GM06990 (cell line): ENCODE data around the gene MAML3.

Experiments used
- DNase-seq: peaks from one replicate; pipeline ENCODE4 v3.0.0-alpha.2; 2011; ENCODE audit not compliant: insufficient read length; ENCODE audit errors: extremely low read depth
- H3K27me3 ChIP-seq: replicated peaks from 2 replicates; pipeline ENCODE4 v1.6.0; 2011; ENCODE audit warnings: low read length; ENCODE audit not compliant: control insufficient read depth, insufficient read depth
- H3K36me3 ChIP-seq: 2 replicates; pipeline ENCODE4 v1.5.1; 2011; ENCODE audit warnings: low read length; ENCODE audit not compliant: control insufficient read depth, insufficient read depth
- H3K4me3 ChIP-seq: replicated peaks from 2 replicates; pipeline ENCODE4 v1.5.1; 2011; ENCODE audit warnings: low read depth, mild to moderate bottlenecking, control low read depth, low read length
- CTCF ChIP-seq: IDR thresholded peaks from 2 replicates; pipeline ENCODE4 v1.5.1; 2011; ENCODE audit warnings: low read length, control low read depth, mild to moderate bottlenecking, inconsistent platforms; ENCODE audit not compliant: insufficient read depth, poor library complexity, severe bottlenecking

The MAML3 gene

DNA sequence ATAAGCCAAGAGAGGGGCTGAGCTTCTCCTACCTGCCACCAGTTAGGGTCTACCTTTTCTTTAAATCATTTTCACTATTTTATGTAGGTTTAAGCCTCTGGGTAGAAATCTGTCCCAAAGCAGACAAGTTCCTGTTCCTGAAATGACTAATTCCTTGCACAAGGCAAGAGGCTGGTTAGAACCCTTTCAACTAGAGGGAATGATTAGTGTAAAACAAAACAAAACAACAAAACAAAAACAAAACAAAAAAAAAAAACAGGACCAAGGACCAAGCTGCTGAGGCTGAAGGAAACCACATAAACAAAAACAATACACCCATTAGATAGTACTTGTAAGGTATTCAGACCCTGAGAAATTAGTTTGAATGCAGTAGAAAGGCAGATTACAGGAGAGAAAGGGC, 62.7 kb downstream of the MAML3 start:
- Histone ChIP-seq H3K4me3 (no peak overlapping the region), H3K36me3 (no peaks in the 10 kb centered on the region), H3K27me3 (no peaks in the 10 kb centered on the region; the same call in none of the 2 replicates)
- no peak for DNase-seq
- TF ChIP-seq CTCF = no peak

DNA sequence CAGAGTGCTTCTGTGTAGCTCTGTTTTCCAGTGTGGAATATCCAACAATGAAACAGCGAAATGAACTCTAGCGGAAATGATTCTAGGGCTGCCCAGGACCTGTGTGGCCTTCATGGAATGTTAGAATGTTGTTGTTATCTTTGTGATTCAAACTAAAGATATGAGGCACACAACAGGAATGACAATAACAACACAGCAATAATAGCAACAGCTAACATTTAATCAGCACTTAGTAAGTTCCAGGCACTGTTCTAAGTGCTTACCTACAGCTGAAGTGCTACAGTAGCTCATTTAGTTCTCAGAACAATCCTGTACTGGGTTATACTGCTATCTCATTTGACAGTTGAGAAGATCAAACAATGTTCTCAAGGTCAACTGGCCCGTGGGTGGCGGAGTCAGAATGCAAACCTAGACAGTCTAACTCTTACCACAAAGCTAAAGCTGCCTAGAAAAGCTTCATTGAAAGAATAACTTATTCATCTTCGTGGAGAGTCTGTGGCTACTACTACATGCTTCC, 63.7 kb downstream of the MAML3 start:
- no peaks in the 10 kb centered on the region; the same call in 1 of the 2 replicates for H3K27me3 ChIP-seq
- no peak overlapping the region for H3K4me3 ChIP-seq
- H3K36me3 ChIP-seq = no peaks in the 10 kb centered on the region
- no peak for TF ChIP-seq CTCF
- DNase-seq = no peak

GRCh38 chr4:140089216-140089615, 64.8 kb downstream of the MAML3 start:
- Histone ChIP-seq H3K27me3 (no peaks in the 10 kb centered on the region; the same call in 1 of the 2 replicates), H3K36me3 (no peaks in the 10 kb centered on the region), H3K4me3 (no peak overlapping the region)
- no peak for DNase-seq
- TF ChIP-seq CTCF = no peak

DNA sequence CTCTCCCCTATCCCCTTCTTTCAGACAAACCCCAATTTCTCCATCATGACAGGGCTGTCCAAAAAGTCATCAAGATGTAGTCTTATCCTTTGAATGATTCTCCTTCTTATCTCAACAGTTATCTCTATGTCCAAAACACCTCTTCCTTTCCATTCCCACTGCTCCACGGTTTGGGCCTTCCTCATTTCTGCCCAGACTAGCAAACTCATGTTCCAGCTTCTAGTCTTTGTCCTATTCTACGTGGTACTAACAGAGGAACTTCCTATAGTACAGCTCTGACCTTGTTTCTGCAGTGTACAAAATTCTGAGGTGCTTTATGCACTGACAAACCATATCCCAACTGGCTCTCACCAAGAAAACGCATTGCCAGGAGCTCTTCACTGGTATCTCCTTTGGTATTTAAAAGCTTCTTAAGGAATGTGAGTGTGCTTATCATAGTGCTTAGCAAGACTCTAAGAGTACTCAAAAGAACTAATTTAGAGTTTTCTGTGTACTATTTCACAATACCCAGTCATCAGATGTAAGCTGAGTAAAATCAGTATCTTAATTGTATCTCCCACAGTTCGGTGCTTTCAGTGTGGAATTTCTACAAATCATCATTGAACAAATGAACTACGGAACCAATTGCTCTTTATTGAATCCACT, 65.5 kb downstream of the MAML3 start:
- no peak for DNase-seq
- no peaks in the 10 kb centered on the region for H3K36me3 ChIP-seq
- H3K4me3 ChIP-seq = no peak overlapping the region
- no peak for TF ChIP-seq CTCF
- H3K27me3 ChIP-seq = no peaks in the 10 kb centered on the region; the same call in 1 of the 2 replicates

GRCh38 chr4:140085881-140086280, 68.1 kb downstream of the MAML3 start:
- no peak overlapping the region for H3K4me3 ChIP-seq
- TF ChIP-seq CTCF = no peak
- no peaks in the 10 kb centered on the region for H3K36me3 ChIP-seq
- no peak for DNase-seq
- H3K27me3 ChIP-seq = 0 out of 2 replicates have a peak, but pooled peaks cover 1% of the 10 kb centered on the region
